DND-41 (cell line): ENCODE results near the gene PPP4R3A.

Experiments used
- CTCF ChIP-seq: IDR thresholded peaks from 2 replicates; pipeline ENCODE4 v1.5.1; 2012; ENCODE audit warnings: borderline replicate concordance, low read length, moderate library complexity, mild to moderate bottlenecking; ENCODE audit not compliant: poor library complexity, severe bottlenecking; ENCODE audit errors: extremely low read depth
- EZH2 ChIP-seq: IDR thresholded peaks from 3 replicates; pipeline ENCODE4 v1.6.1; 2012; ENCODE audit warnings: borderline replicate concordance, low read depth, mild to moderate bottlenecking, moderate library complexity, low read length, inconsistent platforms; ENCODE audit not compliant: severe bottlenecking

DNA sequence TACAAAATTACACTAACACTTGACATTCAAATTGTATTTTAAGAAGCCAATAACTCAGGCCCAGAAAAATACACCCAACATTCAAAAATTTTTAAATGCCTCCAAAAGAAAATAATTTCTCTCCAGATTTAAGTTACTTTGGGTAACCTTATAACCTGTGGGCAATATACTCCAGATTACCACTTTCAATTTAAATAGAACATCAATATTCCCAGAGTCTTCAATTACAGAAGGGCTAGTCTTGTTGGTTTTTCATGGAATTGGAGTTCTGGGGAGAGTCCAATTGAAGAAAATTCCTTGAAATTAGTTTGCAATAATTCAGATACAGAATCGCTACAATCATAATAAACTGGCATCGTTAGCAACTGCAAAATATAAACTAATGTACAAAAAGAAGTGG, 2.0 kb downstream of the PPP4R3A start:
- TF ChIP-seq CTCF (no peak), EZH2 (no peak)
